MM.1S (cell line): Measurements from ENCODE around the gene CAMSAP1.

Experiments used
- EZH2 ChIP-seq: fragments of 300-600 bp; sonication (generic); optimal IDR thresholded peaks from 2 replicates; pipeline ENCODE3; 2017; ENCODE audit warnings: low read depth, mild to moderate bottlenecking, antibody characterized with exemption, low read length, mixed read lengths
- TF ChIP-seq, protein P1 (sequence below): fragments of 300-600 bp; sonication (generic); IDR thresholded peaks from 2 replicates; pipeline ENCODE4 v1.5.1; 2016; ENCODE audit warnings: antibody characterized with exemption, low read length, mixed read lengths

DNA sequence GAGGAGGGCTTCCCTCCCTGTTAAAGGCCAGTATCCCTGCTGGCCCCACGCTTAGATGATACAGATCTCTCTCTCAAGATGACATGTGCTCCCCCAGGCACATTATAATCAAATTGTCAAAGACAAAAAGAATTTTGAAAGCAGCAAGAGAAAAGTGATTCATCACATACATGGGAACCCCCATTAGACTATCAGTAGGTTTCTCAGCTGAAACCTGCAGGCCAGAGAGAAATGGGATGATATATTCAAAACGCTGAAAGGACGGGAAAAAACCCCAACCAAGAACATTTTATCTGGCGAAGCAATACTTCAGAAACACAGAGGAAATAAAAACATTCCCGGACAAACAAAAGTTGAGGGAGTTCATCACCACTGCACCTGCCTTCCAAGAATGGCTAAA, 78.7 kb downstream of the CAMSAP1 start:
- TF ChIP-seq, protein P1, sequence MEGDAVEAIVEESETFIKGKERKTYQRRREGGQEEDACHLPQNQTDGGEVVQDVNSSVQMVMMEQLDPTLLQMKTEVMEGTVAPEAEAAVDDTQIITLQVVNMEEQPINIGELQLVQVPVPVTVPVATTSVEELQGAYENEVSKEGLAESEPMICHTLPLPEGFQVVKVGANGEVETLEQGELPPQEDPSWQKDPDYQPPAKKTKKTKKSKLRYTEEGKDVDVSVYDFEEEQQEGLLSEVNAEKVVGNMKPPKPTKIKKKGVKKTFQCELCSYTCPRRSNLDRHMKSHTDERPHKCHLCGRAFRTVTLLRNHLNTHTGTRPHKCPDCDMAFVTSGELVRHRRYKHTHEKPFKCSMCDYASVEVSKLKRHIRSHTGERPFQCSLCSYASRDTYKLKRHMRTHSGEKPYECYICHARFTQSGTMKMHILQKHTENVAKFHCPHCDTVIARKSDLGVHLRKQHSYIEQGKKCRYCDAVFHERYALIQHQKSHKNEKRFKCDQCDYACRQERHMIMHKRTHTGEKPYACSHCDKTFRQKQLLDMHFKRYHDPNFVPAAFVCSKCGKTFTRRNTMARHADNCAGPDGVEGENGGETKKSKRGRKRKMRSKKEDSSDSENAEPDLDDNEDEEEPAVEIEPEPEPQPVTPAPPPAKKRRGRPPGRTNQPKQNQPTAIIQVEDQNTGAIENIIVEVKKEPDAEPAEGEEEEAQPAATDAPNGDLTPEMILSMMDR = no peak
- no peak for TF ChIP-seq EZH2
